ENCODE results near the gene CPVL. TPM values are rescaled to one million over a fixed set of nuclear protein-coding genes. Genes with fewer than 3 reads are reported as not detected.
A peak's percentile ranks its signal among the peaks of the same experiment; 100 is the strongest.

The CPVL gene
- total and polyA plus RNA-seq, 2 of the 8 experiments (the other 6 are each of a cell fraction or from before 2014, with no cell fraction given): 40.0 to 55.0 TPM

DNA sequence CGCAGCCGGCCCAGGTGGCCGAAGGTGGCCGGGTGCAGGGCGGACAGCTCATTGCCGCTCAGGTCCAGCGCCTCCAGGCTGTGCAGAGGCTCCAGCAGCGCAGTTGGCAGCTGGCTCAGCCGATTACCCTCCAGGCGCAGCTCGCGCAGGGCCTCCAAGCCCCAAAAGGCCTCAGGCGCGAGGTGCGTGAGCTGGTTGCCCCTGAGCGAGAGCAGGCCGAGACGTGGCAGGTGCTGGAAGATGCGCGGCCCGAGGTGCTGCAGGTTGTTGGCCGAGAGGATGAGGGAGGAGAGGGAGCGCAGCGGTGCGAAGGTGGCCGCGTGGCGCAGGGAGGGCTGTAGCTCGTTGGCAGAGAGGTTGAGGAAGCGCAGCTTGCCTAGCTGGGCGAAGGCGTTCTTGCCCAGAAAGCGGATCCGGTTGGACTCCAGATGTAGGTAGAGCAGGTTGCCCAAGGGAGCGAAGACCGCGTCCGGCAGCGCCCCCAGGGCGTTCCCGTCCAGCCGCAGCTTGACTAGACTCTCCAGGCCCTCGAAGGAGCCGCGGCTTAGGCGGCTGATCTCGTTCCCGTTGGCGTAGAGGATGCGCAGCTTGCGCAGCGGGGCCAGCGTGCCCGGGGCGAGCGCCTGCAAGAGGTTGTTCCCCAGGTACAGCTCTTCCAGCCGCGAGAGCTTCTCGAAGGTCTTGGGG is 189.1 kb downstream of the CPVL start:
- peak overlapping the region; percentile 65 for H3K4ac ChIP-seq (replicated peaks; ENCODE audit: insufficient read length, low read depth, low read length)
- H3K56ac ChIP-seq (replicated peaks; ENCODE audit: insufficient read length, low read depth, low read length): no peak overlapping the region
- peak overlapping the region; percentile 92; the same call in 1 of the 2 replicates for H2BK15ac ChIP-seq (ENCODE audit: low read length)
- WGBS, 2 experiments (ENCODE audit: extremely low coverage in 1 of 2, insufficient coverage in 1 of 2, insufficient read length in 1 of 2, insufficient replicate concordance in 2 of 2, low coverage in 1 of 2, low lambda C conversion rate in 2 of 2, missing lambda C conversion rate in 1 of 2): 6% methylated on average over 45 of the region's 59 CpGs; no CpG with 5 or more reads in 1 of the 2 experiments
- DNase-seq (ENCODE audit: low read depth in 1 of 2, low spot score in 2 of 2): peak in 1 of 2 experiments; percentile 80
- peak overlapping the region; percentile 56 for H4K91ac ChIP-seq (replicated peaks; ENCODE audit: insufficient read length, low read length)
- peak overlapping the region; percentile 48; the same call in 1 of the 2 replicates for H2BK20ac ChIP-seq (ENCODE audit: low read length)
- H3K4me1 ChIP-seq (replicated peaks in 1 of 4; ENCODE audit: control insufficient read depth in 3 of 4, insufficient read depth in 4 of 4, low read length in 3 of 4): peaks cover 3 to 24% (median 20%) of the 10 kb centered on the region in 4 experiments
- peak overlapping the region; percentile 6; the same call in 1 of the 2 replicates for H2BK5ac ChIP-seq (ENCODE audit: low read depth, low read length)
- H4K20me1 ChIP-seq (replicated peaks in 1 of 2; ENCODE audit: control insufficient read depth in 1 of 2, insufficient read depth in 2 of 2, low read length in 2 of 2): peaks cover 0 to 3% of the 10 kb centered on the region in 2 experiments
- no peaks in the 10 kb centered on the region for H3K36me3 ChIP-seq (ENCODE audit: control insufficient read depth in 2 of 4, insufficient read depth in 4 of 4, low read length in 3 of 4)
- peak overlapping the region; percentile 35; the same call in 1 of the 2 replicates for H4K8ac ChIP-seq (ENCODE audit: extremely low read depth, insufficient read depth, low read length)
- no peak overlapping the region for H3K27ac ChIP-seq (ENCODE audit: low read depth, low read length)
- ChIA-PET CTCF (ENCODE audit: partially characterized antibody) (interaction anchor here (0.7 to 34.2 kb wide), 54 partner anchors 9 to 608 kb away, joined by 3 to 576 read pairs (median 6); no protein-coding TSS in a partner anchor), POLR2A (ENCODE audit: partially characterized antibody) (interaction anchor here (1.0 to 3.0 kb wide), 9 partner anchors 23 to 548 kb away, joined by 3 to 9 read pairs (median 5); partner anchors contain the start of gene CPVL)
- no peak overlapping the region for H3K23ac ChIP-seq (ENCODE audit: insufficient read length)
- H2BK120ac ChIP-seq (replicated peaks; ENCODE audit: low read depth, low read length): no peak overlapping the region
- no peak overlapping the region for H3K14ac ChIP-seq (ENCODE audit: insufficient read length)
- H3K27me3 ChIP-seq (replicated peaks in 1 of 4; ENCODE audit: control insufficient read depth in 3 of 4, extremely low read depth in 1 of 4, insufficient read depth in 3 of 4, low read length in 3 of 4): peaks cover 11 to 46% (median 38%) of the 10 kb centered on the region in 4 experiments
- H3K18ac ChIP-seq (ENCODE audit: extremely low read depth, low read length): peak overlapping the region; percentile 83
- H3K79me1 ChIP-seq (ENCODE audit: low read depth, low read length): no peaks in the 10 kb centered on the region
- peaks cover 27% of the 10 kb centered on the region for H3K23me2 ChIP-seq (ENCODE audit: low read depth, low read length)
- no peaks in the 10 kb centered on the region for H3K79me2 ChIP-seq (ENCODE audit: control insufficient read depth in 1 of 2, insufficient read depth in 2 of 2, low read length in 2 of 2)
- no peak overlapping the region for H4K5ac ChIP-seq (ENCODE audit: insufficient read length, low read depth, low read length)
- H3K9ac ChIP-seq (replicated peaks in 1 of 4; ENCODE audit: extremely low read depth in 1 of 4, low read depth in 3 of 4, low read length in 3 of 4): no peak overlapping the region; a peak in 1 of 7 replicates
- H2AFZ ChIP-seq (ENCODE audit: low read length): peak overlapping the region; percentile 68
- H3K4me3 ChIP-seq (ENCODE audit: extremely low read depth in 1 of 4, insufficient read depth in 2 of 4, low read depth in 3 of 4, low read length in 4 of 4): peak overlapping the region; percentile 46 to 74 (median 62)
- no peak for FAIRE-seq
- no peak overlapping the region for H2AK5ac ChIP-seq (ENCODE audit: low read depth, low read length)
- H3K9me3 ChIP-seq (ENCODE audit: insufficient read depth in 2 of 2, low read depth in 1 of 2, low read length in 1 of 2): no peaks in the 10 kb centered on the region
- H2BK12ac ChIP-seq (ENCODE audit: low read depth, low read length): peak overlapping the region; percentile 98; the same call in 1 of the 2 replicates
- peak overlapping the region; percentile 72 to 93 for H3K4me2 ChIP-seq (ENCODE audit: insufficient read depth in 1 of 2, low read depth in 2 of 2, low read length in 2 of 2)
- no peak for TF ChIP-seq SIRT6 (IDR thresholded peaks at IDR 0.05; ENCODE audit: low read length)
- TF ChIP-seq SUZ12 (IDR thresholded peaks at IDR 0.05; ENCODE audit: low read length): peak; percentile 73; the same call in 1 of the 2 replicates
- TF ChIP-seq SIN3A (conservative IDR thresholded peaks at IDR 0.05 in 1 of 2, IDR thresholded peaks at IDR 0.05 in 1 of 2; ENCODE audit: low read depth in 1 of 2, low read length in 2 of 2): no peak
- TF ChIP-seq, protein P1, sequence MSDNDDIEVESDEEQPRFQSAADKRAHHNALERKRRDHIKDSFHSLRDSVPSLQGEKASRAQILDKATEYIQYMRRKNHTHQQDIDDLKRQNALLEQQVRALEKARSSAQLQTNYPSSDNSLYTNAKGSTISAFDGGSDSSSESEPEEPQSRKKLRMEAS (IDR thresholded peaks at IDR 0.05): peak; percentile 97

Data from H1 (cell line).